ENCODE results near the gene AGL.

DNA sequence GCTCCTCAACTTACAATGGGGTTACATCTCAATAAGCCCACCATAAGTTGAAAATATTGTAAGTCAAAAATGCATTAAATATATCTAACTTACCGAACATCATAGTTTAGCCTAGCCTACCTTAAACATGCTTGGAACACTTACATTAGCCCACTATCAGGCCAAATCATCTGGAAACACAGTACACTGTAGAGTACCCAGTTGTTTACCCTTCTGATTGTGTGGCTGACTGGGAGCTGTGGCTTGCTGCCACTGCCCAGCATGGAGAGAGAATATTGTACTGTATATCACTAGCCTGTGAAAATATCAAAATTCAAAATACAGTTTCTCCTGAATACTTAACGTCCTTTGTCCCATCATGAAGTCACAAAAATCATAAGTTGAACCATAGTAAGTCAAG lies 43.3 kb upstream of the AGL start:
- no peak for TF ChIP-seq POLR2AphosphoS5 (IDR thresholded peaks at IDR 0.05; ENCODE audit: low read depth, low read length)
- TF ChIP-seq, protein P1, sequence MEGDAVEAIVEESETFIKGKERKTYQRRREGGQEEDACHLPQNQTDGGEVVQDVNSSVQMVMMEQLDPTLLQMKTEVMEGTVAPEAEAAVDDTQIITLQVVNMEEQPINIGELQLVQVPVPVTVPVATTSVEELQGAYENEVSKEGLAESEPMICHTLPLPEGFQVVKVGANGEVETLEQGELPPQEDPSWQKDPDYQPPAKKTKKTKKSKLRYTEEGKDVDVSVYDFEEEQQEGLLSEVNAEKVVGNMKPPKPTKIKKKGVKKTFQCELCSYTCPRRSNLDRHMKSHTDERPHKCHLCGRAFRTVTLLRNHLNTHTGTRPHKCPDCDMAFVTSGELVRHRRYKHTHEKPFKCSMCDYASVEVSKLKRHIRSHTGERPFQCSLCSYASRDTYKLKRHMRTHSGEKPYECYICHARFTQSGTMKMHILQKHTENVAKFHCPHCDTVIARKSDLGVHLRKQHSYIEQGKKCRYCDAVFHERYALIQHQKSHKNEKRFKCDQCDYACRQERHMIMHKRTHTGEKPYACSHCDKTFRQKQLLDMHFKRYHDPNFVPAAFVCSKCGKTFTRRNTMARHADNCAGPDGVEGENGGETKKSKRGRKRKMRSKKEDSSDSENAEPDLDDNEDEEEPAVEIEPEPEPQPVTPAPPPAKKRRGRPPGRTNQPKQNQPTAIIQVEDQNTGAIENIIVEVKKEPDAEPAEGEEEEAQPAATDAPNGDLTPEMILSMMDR (IDR thresholded peaks at IDR 0.05) = no peak
- TF ChIP-seq, protein P2, sequence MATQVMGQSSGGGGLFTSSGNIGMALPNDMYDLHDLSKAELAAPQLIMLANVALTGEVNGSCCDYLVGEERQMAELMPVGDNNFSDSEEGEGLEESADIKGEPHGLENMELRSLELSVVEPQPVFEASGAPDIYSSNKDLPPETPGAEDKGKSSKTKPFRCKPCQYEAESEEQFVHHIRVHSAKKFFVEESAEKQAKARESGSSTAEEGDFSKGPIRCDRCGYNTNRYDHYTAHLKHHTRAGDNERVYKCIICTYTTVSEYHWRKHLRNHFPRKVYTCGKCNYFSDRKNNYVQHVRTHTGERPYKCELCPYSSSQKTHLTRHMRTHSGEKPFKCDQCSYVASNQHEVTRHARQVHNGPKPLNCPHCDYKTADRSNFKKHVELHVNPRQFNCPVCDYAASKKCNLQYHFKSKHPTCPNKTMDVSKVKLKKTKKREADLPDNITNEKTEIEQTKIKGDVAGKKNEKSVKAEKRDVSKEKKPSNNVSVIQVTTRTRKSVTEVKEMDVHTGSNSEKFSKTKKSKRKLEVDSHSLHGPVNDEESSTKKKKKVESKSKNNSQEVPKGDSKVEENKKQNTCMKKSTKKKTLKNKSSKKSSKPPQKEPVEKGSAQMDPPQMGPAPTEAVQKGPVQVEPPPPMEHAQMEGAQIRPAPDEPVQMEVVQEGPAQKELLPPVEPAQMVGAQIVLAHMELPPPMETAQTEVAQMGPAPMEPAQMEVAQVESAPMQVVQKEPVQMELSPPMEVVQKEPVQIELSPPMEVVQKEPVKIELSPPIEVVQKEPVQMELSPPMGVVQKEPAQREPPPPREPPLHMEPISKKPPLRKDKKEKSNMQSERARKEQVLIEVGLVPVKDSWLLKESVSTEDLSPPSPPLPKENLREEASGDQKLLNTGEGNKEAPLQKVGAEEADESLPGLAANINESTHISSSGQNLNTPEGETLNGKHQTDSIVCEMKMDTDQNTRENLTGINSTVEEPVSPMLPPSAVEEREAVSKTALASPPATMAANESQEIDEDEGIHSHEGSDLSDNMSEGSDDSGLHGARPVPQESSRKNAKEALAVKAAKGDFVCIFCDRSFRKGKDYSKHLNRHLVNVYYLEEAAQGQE (IDR thresholded peaks at IDR 0.05; ENCODE audit: insufficient read depth in 1 of 2, low read depth in 2 of 2, low read length in 1 of 2) = no peak
- no peak for TF ChIP-seq SIN3A (IDR thresholded peaks at IDR 0.05; ENCODE audit: borderline replicate concordance, insufficient read depth, low read depth, low read length)
- no peak for TF ChIP-seq TCF7L2 (IDR thresholded peaks at IDR 0.05; ENCODE audit: low read depth, low read length)

All from Panc1 (cell line).